HG03432 (cell line): ENCODE results near the gene NEXMIF.
"Not testable (repeated sequence)": the region's sequence is repeated elsewhere in the genome, so short reads cannot be mapped to it uniquely, and the experiment has no call there.

ENCODE experiments used
- ATAC-seq: cut with Tn5 transposase; IDR thresholded peaks from one replicate; pipeline ENCODE4 v1.9.1; 2021; ENCODE audit warnings: mild to moderate bottlenecking, moderate library complexity; ENCODE audit not compliant: unreplicated experiment

Gene NEXMIF

GRCh38 chrX:74797338-74797887, 127.8 kb downstream of the NEXMIF start:
- no peak for ATAC-seq

GRCh38 chrX:74788545-74789086, 136.6 kb downstream of the NEXMIF start:
- no peak for ATAC-seq

GRCh38 chrX:74784629-74785028, 140.6 kb downstream of the NEXMIF start:
- no peak for ATAC-seq

GRCh38 chrX:74781507-74782034, 143.7 kb downstream of the NEXMIF start:
- ATAC-seq: peak; percentile 59

- ATAC-seq: no peak
Measured at GRCh38 chrX:74779175-74779574, 146.1 kb downstream of the NEXMIF start.

- no peak for ATAC-seq
Measured at GRCh38 chrX:74774988-74775387, 150.3 kb downstream of the NEXMIF start.

GRCh38 chrX:74736450-74736849, 188.8 kb downstream of the NEXMIF start:
- no peak for ATAC-seq

GRCh38 chrX:74705269-74705668, 220.0 kb downstream of the NEXMIF start:
- ATAC-seq: no peak

GRCh38 chrX:74701343-74701742, 223.9 kb downstream of the NEXMIF start:
- not testable (repeated sequence) for ATAC-seq

GRCh38 chrX:74684466-74684865, 240.8 kb downstream of the NEXMIF start:
- ATAC-seq: no peak
